PFSK-1 (cell line): Measurements from ENCODE around the gene BRMS1L.

ENCODE experiments used
- FOXP2 ChIP-seq: optimal IDR thresholded peaks from 2 replicates; pipeline ENCODE3; 2011; ENCODE audit warnings: borderline replicate concordance, control low read depth, inconsistent platforms; ENCODE audit not compliant: insufficient read depth; ENCODE audit errors: extremely low read length, extremely low read depth
- POLR2AphosphoS5 ChIP-seq: IDR thresholded peaks from 2 replicates; pipeline ENCODE4 v1.6.1; 2012; ENCODE audit warnings: low read depth, mild to moderate bottlenecking, control low read depth, low read length, moderate library complexity
- REST ChIP-seq, 2 experiments: IDR thresholded peaks; 2 replicates each; pipeline versions ENCODE4 v1.6.1 to v1.8.0; 2011 to 2012; ENCODE audit warnings: low read depth in 2 of 2, low read length in 2 of 2, control low read depth in 1 of 2, inconsistent platforms in 1 of 2, mild to moderate bottlenecking in 1 of 2, moderate library complexity in 1 of 2; ENCODE audit not compliant: insufficient read depth in 1 of 2
- SIN3A ChIP-seq: IDR thresholded peaks from 2 replicates; pipeline ENCODE4 v1.6.1; 2012; ENCODE audit warnings: mild to moderate bottlenecking, low read length, moderate library complexity, borderline replicate concordance; ENCODE audit not compliant: insufficient read depth
- TAF1 ChIP-seq: IDR thresholded peaks from 2 replicates; pipeline ENCODE4 v1.6.1; 2012; ENCODE audit warnings: low read length, control low read depth, borderline replicate concordance; ENCODE audit not compliant: insufficient read depth

The BRMS1L gene

GRCh38 chr14:35900741-35901140, 74.6 kb downstream of the BRMS1L start:
- no peak for TF ChIP-seq POLR2AphosphoS5
- no peak for TF ChIP-seq SIN3A
- TF ChIP-seq FOXP2: no peak
- no peak for TF ChIP-seq TAF1
- no peak for TF ChIP-seq REST (IDR thresholded peaks at IDR 0.05; ENCODE audit: insufficient read depth in 1 of 2, low read depth in 2 of 2, low read length in 2 of 2)

- no peak for TF ChIP-seq POLR2AphosphoS5
- TF ChIP-seq SIN3A: no peak
- TF ChIP-seq FOXP2: no peak
- TF ChIP-seq REST (IDR thresholded peaks at IDR 0.05; ENCODE audit: insufficient read depth in 1 of 2, low read depth in 2 of 2, low read length in 2 of 2): no peak
- TF ChIP-seq TAF1: no peak
Measured at GRCh38 chr14:35909665-35910064, 83.5 kb downstream of the BRMS1L start.

DNA sequence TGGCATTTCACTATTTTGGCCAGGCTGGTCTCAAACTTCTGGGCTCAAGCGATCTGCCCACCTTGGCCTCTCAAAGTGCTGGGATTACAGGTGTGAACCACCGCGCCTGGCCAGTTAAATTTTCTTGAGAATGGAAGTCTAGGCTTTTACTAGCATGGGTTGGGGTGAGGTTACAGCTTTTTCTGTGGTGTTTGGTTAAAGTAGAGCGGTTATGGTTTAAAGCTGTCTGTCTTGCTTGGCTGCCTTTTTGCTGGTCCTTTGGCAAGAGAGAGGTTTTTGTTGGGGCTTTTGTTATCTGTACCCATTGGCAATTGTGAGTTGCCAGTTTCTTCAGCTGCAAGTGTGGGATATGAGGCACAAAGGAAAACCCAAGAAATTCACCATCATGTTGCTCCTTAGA, 84.1 kb downstream of the BRMS1L start:
- no peak for TF ChIP-seq FOXP2
- no peak for TF ChIP-seq TAF1
- no peak for TF ChIP-seq REST (IDR thresholded peaks at IDR 0.05; ENCODE audit: insufficient read depth in 1 of 2, low read depth in 2 of 2, low read length in 2 of 2)
- no peak for TF ChIP-seq POLR2AphosphoS5
- no peak for TF ChIP-seq SIN3A

GRCh38 chr14:35911097-35911496, 85.0 kb downstream of the BRMS1L start:
- no peak for TF ChIP-seq SIN3A
- no peak for TF ChIP-seq POLR2AphosphoS5
- no peak for TF ChIP-seq FOXP2
- TF ChIP-seq REST (IDR thresholded peaks at IDR 0.05; ENCODE audit: insufficient read depth in 1 of 2, low read depth in 2 of 2, low read length in 2 of 2): no peak
- no peak for TF ChIP-seq TAF1

DNA sequence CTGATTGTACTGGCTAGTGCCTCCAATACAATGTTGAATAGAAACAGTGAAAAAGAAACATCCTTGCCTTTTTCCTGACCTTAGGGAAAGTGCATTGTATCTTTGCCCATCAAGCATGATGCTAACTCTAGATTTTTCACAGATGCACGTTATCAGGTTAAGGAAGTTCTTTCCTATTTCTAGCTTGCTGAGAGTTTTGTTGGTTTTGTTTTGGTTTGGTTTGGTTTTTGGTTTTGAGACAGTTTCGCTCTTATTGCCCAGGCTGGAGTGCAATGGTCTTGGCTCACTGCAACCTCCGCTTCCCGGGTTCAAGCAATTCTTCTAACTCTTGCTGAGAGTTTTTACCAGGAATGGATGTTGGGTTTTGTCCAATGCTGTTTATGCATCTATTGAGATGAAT, 89.0 kb downstream of the BRMS1L start:
- TF ChIP-seq TAF1: no peak

- TF ChIP-seq SIN3A (no peak), TAF1 (no peak), POLR2AphosphoS5 (no peak)
Measured at GRCh38 chr14:35915775-35916174, 89.6 kb downstream of the BRMS1L start.
